ENCODE results near the gene MAFB. TPM values are rescaled to one million over a fixed set of nuclear protein-coding genes. Genes with fewer than 3 reads are reported as not detected.

MAFB gene
- total RNA-seq, 1 experiment from 2014 or later = 57.0 TPM

- intact Hi-C loops (cut with micrococcal nuclease; ENCODE audit: unreplicated experiment) = no loop called here
- DNase-seq (ENCODE audit: low spot score) = peak; percentile 15
- Histone ChIP-seq H3K27ac (ENCODE audit: low read depth, low read length, poor library complexity, severe bottlenecking) (no peak overlapping the region), H3K4me1 (ENCODE audit: insufficient read depth, low read length, poor library complexity, severe bottlenecking) (no peaks in the 10 kb centered on the region), H3K36me3 (ENCODE audit: insufficient read depth, low read length, poor library complexity, severe bottlenecking) (no peaks in the 10 kb centered on the region), H3K27me3 (replicated peaks; ENCODE audit: insufficient read depth, low read depth, low read length, poor library complexity) (peaks cover 4% of the 10 kb centered on the region), H3K9me3 (ENCODE audit: low read depth, low read length, poor library complexity, severe bottlenecking) (no peaks in the 10 kb centered on the region), H3K4me3 (ENCODE audit: low read depth, low read length, poor library complexity, severe bottlenecking) (no peak overlapping the region)
- BruUV-seq (replicated peaks) = no TSS peak
- POLR2A ChIA-PET (ENCODE audit: low non-redundant PET) = no interaction called here
- CTCF ChIA-PET = no interaction called here
- TF ChIP-seq CTCF (conservative IDR thresholded peaks at IDR 0.05; ENCODE audit: low read depth, low read length) (peak; percentile 33), EZH2 (IDR thresholded peaks at IDR 0.05; ENCODE audit: borderline replicate concordance, low read depth, low read length, poor library complexity, severe bottlenecking) (no peak)
Observed at GRCh38 chr20:40728470-40728869, 39.4 kb upstream of the MAFB start.

GRCh38 chr20:40727960-40728359 lies 38.9 kb upstream of the MAFB start:
- Histone ChIP-seq H3K36me3 (ENCODE audit: insufficient read depth, low read length, poor library complexity, severe bottlenecking) (no peaks in the 10 kb centered on the region), H3K27me3 (replicated peaks; ENCODE audit: insufficient read depth, low read depth, low read length, poor library complexity) (peaks cover 4% of the 10 kb centered on the region), H3K4me1 (ENCODE audit: insufficient read depth, low read length, poor library complexity, severe bottlenecking) (no peaks in the 10 kb centered on the region), H3K4me3 (ENCODE audit: low read depth, low read length, poor library complexity, severe bottlenecking) (no peak overlapping the region), H3K9me3 (ENCODE audit: low read depth, low read length, poor library complexity, severe bottlenecking) (no peaks in the 10 kb centered on the region), H3K27ac (ENCODE audit: low read depth, low read length, poor library complexity, severe bottlenecking) (no peak overlapping the region)
- DNase-seq (ENCODE audit: low spot score) = no peak
- ChIA-PET CTCF (no interaction called here), POLR2A (ENCODE audit: low non-redundant PET) (no interaction called here)
- no peak for TF ChIP-seq CTCF (conservative IDR thresholded peaks at IDR 0.05; ENCODE audit: low read depth, low read length)
- TF ChIP-seq EZH2 (IDR thresholded peaks at IDR 0.05; ENCODE audit: borderline replicate concordance, low read depth, low read length, poor library complexity, severe bottlenecking) = no peak
- intact Hi-C loops (cut with micrococcal nuclease; ENCODE audit: unreplicated experiment) = no loop called here
- no TSS peak for BruUV-seq (replicated peaks)

- H3K4me1 ChIP-seq (ENCODE audit: insufficient read depth, low read length, poor library complexity, severe bottlenecking) = no peaks in the 10 kb centered on the region
- no peak overlapping the region for H3K4me3 ChIP-seq (ENCODE audit: low read depth, low read length, poor library complexity, severe bottlenecking)
- ChIA-PET CTCF (no interaction called here), POLR2A (ENCODE audit: low non-redundant PET) (no interaction called here)
- H3K27ac ChIP-seq (ENCODE audit: low read depth, low read length, poor library complexity, severe bottlenecking) = no peak overlapping the region
- DNase-seq (ENCODE audit: low spot score) = no peak
- BruUV-seq (replicated peaks) = no TSS peak
- H3K9me3 ChIP-seq (ENCODE audit: low read depth, low read length, poor library complexity, severe bottlenecking) = no peaks in the 10 kb centered on the region
- intact Hi-C loops (cut with micrococcal nuclease; ENCODE audit: unreplicated experiment) = no loop called here
- peaks cover 4% of the 10 kb centered on the region for H3K27me3 ChIP-seq (replicated peaks; ENCODE audit: insufficient read depth, low read depth, low read length, poor library complexity)
- no peak for TF ChIP-seq EZH2 (IDR thresholded peaks at IDR 0.05; ENCODE audit: borderline replicate concordance, low read depth, low read length, poor library complexity, severe bottlenecking)
- no peak for TF ChIP-seq CTCF (conservative IDR thresholded peaks at IDR 0.05; ENCODE audit: low read depth, low read length)
- H3K36me3 ChIP-seq (ENCODE audit: insufficient read depth, low read length, poor library complexity, severe bottlenecking) = no peaks in the 10 kb centered on the region
Observed at GRCh38 chr20:40726776-40727175, 37.7 kb upstream of the MAFB start.

All from A673 (cell line).